ENCODE measurements around the gene IGFBP3.

Gene IGFBP3

GRCh38 chr7:45923818-45924217, 2.7 kb upstream of the IGFBP3 start:
- H3K4me3 ChIP-seq (ENCODE audit: low read depth, low read length) = no peak overlapping the region
- TF ChIP-seq CTCF (IDR thresholded peaks at IDR 0.05; ENCODE audit: low read depth, low read length) = no peak
- in situ Hi-C loops (cut with HindIII; ENCODE audit: low sequenced_read_pairs) = no loop called here
- no peak for DNase-seq (ENCODE audit: low read depth, low spot score)

- in situ Hi-C loops (cut with HindIII; ENCODE audit: low sequenced_read_pairs) = no loop called here
- peak; percentile 95 for TF ChIP-seq CTCF (IDR thresholded peaks at IDR 0.05; ENCODE audit: low read depth, low read length)
- peak overlapping the region; percentile 37 for H3K4me3 ChIP-seq (ENCODE audit: low read depth, low read length)
- peak; percentile 83 for DNase-seq (ENCODE audit: low read depth, low spot score)
Measured at GRCh38 chr7:45923290-45923689, 2.2 kb upstream of the IGFBP3 start.

GRCh38 chr7:45922810-45923209, 1.7 kb upstream of the IGFBP3 start:
- in situ Hi-C loops (cut with HindIII; ENCODE audit: low sequenced_read_pairs) = no loop called here
- DNase-seq (ENCODE audit: low read depth, low spot score) = no peak
- H3K4me3 ChIP-seq (ENCODE audit: low read depth, low read length) = peak overlapping the region; percentile 37
- no peak for TF ChIP-seq CTCF (IDR thresholded peaks at IDR 0.05; ENCODE audit: low read depth, low read length)

- peak; percentile 99 for TF ChIP-seq CTCF (IDR thresholded peaks at IDR 0.05; ENCODE audit: low read depth, low read length)
- peak overlapping the region; percentile 50 for H3K4me3 ChIP-seq (ENCODE audit: low read depth, low read length)
- in situ Hi-C loops (cut with HindIII; ENCODE audit: low sequenced_read_pairs) = no loop called here
- peak; percentile 83 for DNase-seq (ENCODE audit: low read depth, low spot score)
Measured at GRCh38 chr7:45921699-45922519, 837 bp upstream of the IGFBP3 start.

- peak; percentile 2 for DNase-seq (ENCODE audit: low read depth, low spot score)
- no peak for TF ChIP-seq CTCF (IDR thresholded peaks at IDR 0.05; ENCODE audit: low read depth, low read length)
- in situ Hi-C loops (cut with HindIII; ENCODE audit: low sequenced_read_pairs) = no loop called here
- peak overlapping the region; percentile 50 for H3K4me3 ChIP-seq (ENCODE audit: low read depth, low read length)
Measured at GRCh38 chr7:45921381-45921698, 268 bp upstream of the IGFBP3 start.

GRCh38 chr7:45919993-45920459, 1.0 kb downstream of the IGFBP3 start:
- in situ Hi-C loops (cut with HindIII; ENCODE audit: low sequenced_read_pairs) = no loop called here
- no peak for DNase-seq (ENCODE audit: low read depth, low spot score)
- no peak for TF ChIP-seq CTCF (IDR thresholded peaks at IDR 0.05; ENCODE audit: low read depth, low read length)
- H3K4me3 ChIP-seq (ENCODE audit: low read depth, low read length) = peak overlapping the region; percentile 50
